Aorta (tissue), 5 donors: Measurements from ENCODE around the gene PLXNC1. TPM values are rescaled to one million over a fixed set of nuclear protein-coding genes. Genes with fewer than 3 reads are reported as not detected.

Experiments
- ATAC-seq: fragments of 200-7000 bp; cut with Tn5 transposase; one replicate; pipeline ENCODE4 v1.9.1; 2022; ENCODE audit warnings: moderate library complexity; ENCODE audit not compliant: low FRiP score
- DNase-seq, 2 donors: peaks; one replicate each; pipeline ENCODE4 v3.0.0-alpha.2; 2020
- H3K27ac ChIP-seq, 2 donors: one replicate each; pipeline ENCODE4 v1.5.1; 2013; ENCODE audit warnings: low read length in 2 of 2, mild to moderate bottlenecking in 2 of 2, moderate library complexity in 2 of 2, control low read depth in 1 of 2, inconsistent platforms in 1 of 2, low read depth in 1 of 2
- H3K27me3 ChIP-seq, 2 donors: one replicate each; pipeline ENCODE4 v1.6.1; 2013; ENCODE audit warnings: control low read depth in 1 of 2, low read length in 1 of 2, mild to moderate bottlenecking in 1 of 2, moderate library complexity in 1 of 2; ENCODE audit not compliant: insufficient read depth in 2 of 2, control insufficient read depth in 1 of 2
- H3K36me3 ChIP-seq, 2 donors: one replicate each; pipeline ENCODE4 v1.6.1; 2013; ENCODE audit warnings: control low read depth in 1 of 2, low read length in 1 of 2, mild to moderate bottlenecking in 1 of 2; ENCODE audit not compliant: insufficient read depth in 2 of 2, control insufficient read depth in 1 of 2
- H3K4me1 ChIP-seq, 2 donors: one replicate each; pipeline ENCODE4 v1.6.1; 2013; ENCODE audit warnings: low read length in 2 of 2, control low read depth in 1 of 2, mild to moderate bottlenecking in 1 of 2, moderate library complexity in 1 of 2; ENCODE audit not compliant: insufficient read depth in 2 of 2, control insufficient read depth in 1 of 2
- H3K4me3 ChIP-seq, 2 donors: one replicate each; pipeline ENCODE4 v1.5.1; 2013; ENCODE audit warnings: low read length in 2 of 2, control low read depth in 1 of 2, mild to moderate bottlenecking in 1 of 2
- H3K9me3 ChIP-seq: one replicate; pipeline ENCODE4 v1.6.1; 2013; ENCODE audit warnings: mild to moderate bottlenecking, low read length; ENCODE audit not compliant: control insufficient read depth
- WGBS, 2 donors: extraction: QIAGEN DNeasy Blood & Tissue Kit; methylation state at CpG; one replicate each; pipeline ENCODE4 v1.1.7; 2013; 5-methylcytosine and 5-hydroxymethylcytosine counted together
- intact Hi-C, 2 donors: fragments of 100-400 bp; cut with DNase I; formaldehyde crosslinking; loops; one replicate each; pipeline versions ENCODE4 v1.14.2 to v1.15.0; 2022
- polyA plus RNA-seq, 2 donors: library from polyadenylated mRNA; stranded (reverse); fragments of 200-250 nt; gene quantifications; one replicate each; pipeline ENCODE4 v1.2.3, GENCODE V29; 2013
- total RNA-seq, 2 donors: library from RNA; stranded (reverse); fragmentation: NEBNext Ultra II Directional; extraction: Animal tissue kit (Norgen Biotek cat#: 25700); gene quantifications; one replicate each; pipeline ENCODE4 v1.2.1, GENCODE V29; 2021
- donor health status: healthy with polysubstance abuse.
- donor health status: Bipolar disorder and iron deficiency.
- donor health status: DM: no; HTN: no; CAD: no.
- donor health status: DM: no; HTN: no; CAD: no.
- donor health status: DM: yes; HTN: yes; CAD: no.

The PLXNC1 gene
- total and polyA plus RNA-seq, 4 donors: 1.2 to 26.8 (median 5.4) TPM

DNA sequence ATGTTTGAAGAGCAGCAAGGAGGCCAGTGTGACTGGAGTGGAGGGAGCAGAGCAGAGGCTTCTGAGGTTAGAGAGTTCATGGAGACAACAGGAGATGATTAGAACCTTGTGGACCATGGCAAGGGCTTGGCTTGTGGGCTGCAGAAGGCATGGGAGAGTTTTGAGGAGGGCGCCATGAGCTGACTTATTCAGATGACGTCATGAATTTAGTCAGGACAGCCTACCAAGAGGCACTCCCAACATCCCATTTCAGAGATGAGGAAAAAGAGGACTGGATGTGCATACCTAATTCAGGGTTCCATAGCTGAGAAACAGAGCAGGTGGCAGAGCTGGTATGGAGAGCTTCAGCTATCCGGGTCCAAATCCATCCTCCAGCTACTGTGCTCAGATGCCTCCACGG lies 101.8 kb downstream of the PLXNC1 start:
- Histone ChIP-seq H3K36me3 (no peaks in the 10 kb centered on the region), H3K27ac (no peak overlapping the region), H3K4me3 (no peak overlapping the region), H3K27me3 (no peaks in the 10 kb centered on the region), H3K9me3 (peaks cover 1% of the 10 kb centered on the region), H3K4me1 (no peaks in the 10 kb centered on the region)
- intact Hi-C loops: no loop called here
- no peak for ATAC-seq
- 81 to 92% methylated on average over 4 of the region's 4 CpGs for WGBS, 2 donors
- no peak for DNase-seq

DNA sequence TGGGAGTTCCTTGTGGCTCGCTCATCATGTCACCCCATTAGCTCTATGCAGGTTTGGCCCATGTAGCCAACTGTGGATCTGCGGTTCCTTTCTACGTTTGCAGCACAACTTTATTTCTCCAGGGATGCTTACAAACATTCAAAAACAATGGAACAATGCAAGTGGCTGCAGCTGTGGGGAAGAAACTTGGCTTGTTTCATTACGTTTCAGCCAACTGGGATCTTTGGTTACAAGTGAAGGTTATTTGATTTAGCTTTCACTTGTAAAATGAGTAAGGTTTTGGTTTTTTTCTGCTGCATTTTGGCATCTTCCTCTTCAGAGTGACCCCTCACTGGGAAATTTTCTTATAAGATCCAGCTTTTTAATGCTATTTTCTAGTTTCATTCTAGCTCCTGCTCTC lies 105.9 kb downstream of the PLXNC1 start:
- Histone ChIP-seq H3K27ac (no peak overlapping the region), H3K4me1 (no peaks in the 10 kb centered on the region), H3K9me3 (no peaks in the 10 kb centered on the region), H3K27me3 (no peaks in the 10 kb centered on the region), H3K4me3 (no peak overlapping the region), H3K36me3 (no peaks in the 10 kb centered on the region)
- ATAC-seq: no peak
- intact Hi-C loops: no loop called here
- 92 to 93% methylated on average over 4 of the region's 4 CpGs for WGBS, 2 donors
- no peak for DNase-seq

DNA sequence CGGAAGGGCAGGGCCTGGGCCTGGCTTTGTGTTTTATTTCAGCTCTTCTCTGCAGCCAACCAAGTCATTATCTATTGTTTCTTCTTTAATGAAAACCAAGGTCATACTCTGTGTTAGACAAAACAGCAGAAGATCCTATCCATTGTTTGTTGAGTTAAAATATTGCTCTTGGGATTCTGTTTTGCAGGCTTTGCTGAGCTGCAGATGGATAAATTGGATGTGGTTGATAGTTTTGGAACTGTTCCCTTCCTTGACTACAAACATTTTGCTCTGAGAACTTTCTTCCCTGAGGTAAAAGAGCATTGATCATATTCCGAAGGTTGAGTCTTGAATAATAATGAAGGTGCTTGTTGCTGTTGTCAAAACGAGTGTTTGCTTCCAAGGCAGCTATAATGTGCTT lies 106.6 kb downstream of the PLXNC1 start:
- WGBS, 2 donors: 94 to 97% methylated on average over 3 of the region's 3 CpGs
- H3K9me3 ChIP-seq: no peaks in the 10 kb centered on the region
- H3K4me3 ChIP-seq: no peak overlapping the region
- no peak for DNase-seq
- intact Hi-C loops: no loop called here
- no peaks in the 10 kb centered on the region for H3K27me3 ChIP-seq
- ATAC-seq: no peak
- no peaks in the 10 kb centered on the region for H3K4me1 ChIP-seq
- H3K27ac ChIP-seq: no peak overlapping the region
- no peaks in the 10 kb centered on the region for H3K36me3 ChIP-seq

DNA sequence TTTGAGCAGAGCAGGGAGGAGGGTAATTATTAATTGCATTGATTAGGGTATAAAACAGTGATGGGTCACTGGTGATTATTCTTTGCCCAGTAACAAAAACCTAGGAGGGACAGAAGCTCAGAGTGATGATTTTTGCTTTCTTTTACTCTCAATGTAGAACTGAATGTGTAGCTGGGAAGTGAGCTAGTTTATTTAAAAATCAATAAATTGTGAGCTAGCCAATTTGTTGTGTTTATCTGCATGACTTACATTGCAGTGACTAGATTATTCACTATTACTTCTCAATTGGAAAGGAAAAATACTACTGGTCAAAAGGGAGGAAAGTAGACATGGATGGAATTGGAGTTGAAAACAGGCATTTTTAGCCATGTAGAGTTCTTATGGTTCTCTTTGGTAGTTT lies 107.1 kb downstream of the PLXNC1 start:
- DNase-seq (no peak), ATAC-seq (no peak)
- Histone ChIP-seq H3K36me3 (no peaks in the 10 kb centered on the region), H3K27me3 (no peaks in the 10 kb centered on the region), H3K9me3 (no peaks in the 10 kb centered on the region), H3K27ac (no peak overlapping the region), H3K4me1 (no peaks in the 10 kb centered on the region), H3K4me3 (no peak overlapping the region)
- intact Hi-C loops: no loop called here

DNA sequence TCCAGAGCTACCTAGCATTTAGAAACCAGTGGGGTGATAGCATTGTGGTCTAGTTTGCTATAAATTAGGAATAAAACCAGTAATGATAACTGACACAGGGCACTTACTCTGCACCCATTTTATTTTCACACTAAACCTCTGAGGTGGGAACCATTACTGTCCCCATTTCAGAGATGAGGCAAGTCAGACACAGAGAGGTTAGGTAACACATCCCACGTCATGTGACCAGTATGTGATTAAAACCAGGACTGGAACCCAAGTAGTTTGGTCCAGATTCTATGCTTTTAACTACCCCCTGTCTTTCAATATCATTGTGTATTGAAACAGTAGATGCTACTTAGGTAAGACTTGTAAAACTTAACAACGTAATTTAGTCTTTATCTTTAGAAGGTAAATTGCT lies 110.2 kb downstream of the PLXNC1 start:
- Histone ChIP-seq H3K4me3 (no peak overlapping the region), H3K4me1 (no peaks in the 10 kb centered on the region), H3K27me3 (no peaks in the 10 kb centered on the region), H3K9me3 (no peaks in the 10 kb centered on the region), H3K27ac (no peak overlapping the region), H3K36me3 (no peaks in the 10 kb centered on the region)
- intact Hi-C loops: no loop called here
- DNase-seq (no peak), ATAC-seq (no peak)
- WGBS, 2 donors: 76 to 88% methylated on average over 2 of the region's 2 CpGs

DNA sequence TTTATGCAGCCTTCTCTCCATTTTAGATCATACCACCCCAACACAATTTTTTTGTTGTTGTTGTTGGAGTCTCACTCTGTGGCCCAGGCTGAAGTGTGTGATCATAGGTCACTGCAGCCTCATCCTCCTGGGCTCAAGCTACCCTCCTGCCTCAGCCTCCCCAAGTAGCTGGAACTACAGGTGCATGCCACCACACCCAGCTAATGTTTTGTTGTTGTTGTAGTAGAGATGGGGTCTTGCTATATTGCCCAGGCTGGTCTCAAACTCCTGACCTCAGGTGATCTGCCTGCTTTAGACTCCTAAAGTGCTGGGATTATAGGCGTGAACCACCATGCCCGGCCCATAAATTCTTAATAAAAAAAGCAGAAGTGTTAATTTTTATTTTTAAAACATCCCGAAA lies 111.6 kb downstream of the PLXNC1 start:
- intact Hi-C loops: loop anchor here (5.0 to 10.0 kb wide), 2 partner anchors 42 to 195 kb away; partner anchors contain the start of gene CEP83 (in 1 of the 2)
- Histone ChIP-seq H3K4me3 (no peak overlapping the region), H3K36me3 (no peaks in the 10 kb centered on the region), H3K27ac (no peak overlapping the region), H3K9me3 (no peaks in the 10 kb centered on the region), H3K4me1 (no peaks in the 10 kb centered on the region), H3K27me3 (no peaks in the 10 kb centered on the region)
- no peak for ATAC-seq
- 92 to 98% methylated on average over 3 of the region's 3 CpGs for WGBS, 2 donors
- no peak for DNase-seq

DNA sequence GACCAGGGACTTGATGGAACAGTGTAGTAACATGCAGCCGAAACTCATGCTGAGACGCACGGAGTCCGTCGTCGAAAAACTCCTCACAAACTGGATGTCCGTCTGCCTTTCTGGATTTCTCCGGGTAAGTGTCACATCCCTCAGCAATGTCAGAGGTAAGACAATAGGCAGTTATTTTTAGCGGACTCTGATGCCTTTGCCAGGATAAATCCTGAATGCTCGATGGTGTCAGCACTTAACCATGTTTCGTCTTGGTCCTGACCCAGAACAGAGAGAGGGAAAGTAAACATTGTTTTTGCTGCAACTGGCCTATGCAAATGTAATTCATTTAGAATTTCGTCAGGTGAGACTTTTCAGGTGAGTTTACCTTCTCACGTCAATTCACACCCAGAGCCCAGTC lies 112.3 kb downstream of the PLXNC1 start:
- no peak for ATAC-seq

DNA sequence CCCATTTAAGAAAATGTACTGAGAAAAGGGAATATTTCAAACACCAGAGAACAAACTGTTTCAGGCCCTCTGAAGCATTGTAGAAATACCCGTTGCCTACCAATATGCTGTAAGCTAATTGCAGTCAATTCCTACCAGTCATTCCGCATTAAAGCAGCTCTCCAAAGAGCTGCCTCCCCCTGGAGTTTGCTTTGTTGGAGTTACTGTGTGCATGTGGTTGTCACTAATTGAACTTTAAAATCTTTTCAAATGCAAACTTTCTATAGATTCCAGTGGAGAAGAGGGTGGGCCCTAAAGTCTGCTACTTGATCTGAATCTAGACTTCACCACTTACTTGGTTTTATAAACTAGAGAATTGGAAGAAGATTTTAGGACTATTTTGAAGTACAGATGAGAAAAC lies 112.7 kb downstream of the PLXNC1 start:
- no peaks in the 10 kb centered on the region for H3K4me1 ChIP-seq
- WGBS, 2 donors: 91 to 94% methylated on average over 2 of the region's 2 CpGs
- DNase-seq (no peak), ATAC-seq (no peak)
- no peak overlapping the region for H3K27ac ChIP-seq
- H3K27me3 ChIP-seq: no peaks in the 10 kb centered on the region
- H3K4me3 ChIP-seq: no peak overlapping the region
- no peaks in the 10 kb centered on the region for H3K9me3 ChIP-seq
- no peaks in the 10 kb centered on the region for H3K36me3 ChIP-seq
- intact Hi-C loops: loop anchor here (5.0 to 10.0 kb wide), 2 partner anchors 41 to 194 kb away; partner anchors contain the start of gene CEP83 (in 1 of the 2)

More for the DNA sequence above, 112.3 kb downstream of the PLXNC1 start:
- 68 to 72% methylated on average over 13 of the region's 13 CpGs for WGBS, 2 donors
- H3K36me3 ChIP-seq: no peaks in the 10 kb centered on the region
- H3K9me3 ChIP-seq: no peaks in the 10 kb centered on the region
- H3K4me1 ChIP-seq: no peaks in the 10 kb centered on the region
- no peak overlapping the region for H3K4me3 ChIP-seq
- DNase-seq: no peak
- H3K27ac ChIP-seq: no peak overlapping the region
- no peaks in the 10 kb centered on the region for H3K27me3 ChIP-seq
- intact Hi-C loops: loop anchor here (5.0 to 10.0 kb wide), 2 partner anchors 42 to 194 kb away; partner anchors contain the start of gene CEP83 (in 1 of the 2)

DNA sequence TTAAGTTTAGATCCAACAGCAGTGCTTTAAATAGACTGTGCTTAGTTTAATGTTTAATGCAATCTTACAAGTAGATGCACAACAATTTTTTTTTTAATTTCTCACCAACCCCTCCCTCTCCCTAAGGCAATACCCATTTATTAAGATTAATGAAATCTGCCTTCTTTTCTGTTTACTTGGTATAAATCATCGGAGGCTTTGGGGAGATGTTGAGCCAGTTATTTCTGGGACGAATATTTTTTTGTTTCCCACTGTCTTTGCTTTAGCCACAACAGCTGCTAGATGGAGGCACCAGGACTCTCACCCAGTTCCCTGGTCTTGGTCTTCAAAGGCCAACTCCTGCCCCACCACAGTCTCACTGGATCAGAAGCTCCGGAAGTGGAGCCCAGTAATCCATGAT lies 113.4 kb downstream of the PLXNC1 start:
- no peaks in the 10 kb centered on the region for H3K36me3 ChIP-seq
- ATAC-seq (peak; percentile 19), DNase-seq (no peak)
- intact Hi-C loops: loop anchor here (5.0 to 10.0 kb wide), 2 partner anchors 41 to 193 kb away; partner anchors contain the start of gene CEP83 (in 1 of the 2)
- H3K9me3 ChIP-seq: no peaks in the 10 kb centered on the region
- H3K27ac ChIP-seq: peak overlapping the region in 1 of 2 donors; percentile 11
- peak overlapping the region; percentile 23 to 69 for H3K4me3 ChIP-seq
- H3K4me1 ChIP-seq: no peaks in the 10 kb centered on the region
- WGBS, 2 donors: 7 to 18% methylated on average over 3 of the region's 3 CpGs
- H3K27me3 ChIP-seq: no peaks in the 10 kb centered on the region
